Measurements from ENCODE around the gene PIK3CD. TPM values are rescaled to one million over a fixed set of nuclear protein-coding genes. Genes with fewer than 3 reads are reported as not detected.

Gene PIK3CD
- polyA plus RNA-seq, 1 donor from 2014 or later: 4.2 TPM

GRCh38 chr1:9655836-9656235 lies 4.3 kb downstream of the PIK3CD start:
- TF ChIP-seq EZH2 (IDR thresholded peaks at IDR 0.05; ENCODE audit: borderline replicate concordance, insufficient read depth, low read length, poor library complexity, severe bottlenecking): no peak
- TF ChIP-seq, protein P1, sequence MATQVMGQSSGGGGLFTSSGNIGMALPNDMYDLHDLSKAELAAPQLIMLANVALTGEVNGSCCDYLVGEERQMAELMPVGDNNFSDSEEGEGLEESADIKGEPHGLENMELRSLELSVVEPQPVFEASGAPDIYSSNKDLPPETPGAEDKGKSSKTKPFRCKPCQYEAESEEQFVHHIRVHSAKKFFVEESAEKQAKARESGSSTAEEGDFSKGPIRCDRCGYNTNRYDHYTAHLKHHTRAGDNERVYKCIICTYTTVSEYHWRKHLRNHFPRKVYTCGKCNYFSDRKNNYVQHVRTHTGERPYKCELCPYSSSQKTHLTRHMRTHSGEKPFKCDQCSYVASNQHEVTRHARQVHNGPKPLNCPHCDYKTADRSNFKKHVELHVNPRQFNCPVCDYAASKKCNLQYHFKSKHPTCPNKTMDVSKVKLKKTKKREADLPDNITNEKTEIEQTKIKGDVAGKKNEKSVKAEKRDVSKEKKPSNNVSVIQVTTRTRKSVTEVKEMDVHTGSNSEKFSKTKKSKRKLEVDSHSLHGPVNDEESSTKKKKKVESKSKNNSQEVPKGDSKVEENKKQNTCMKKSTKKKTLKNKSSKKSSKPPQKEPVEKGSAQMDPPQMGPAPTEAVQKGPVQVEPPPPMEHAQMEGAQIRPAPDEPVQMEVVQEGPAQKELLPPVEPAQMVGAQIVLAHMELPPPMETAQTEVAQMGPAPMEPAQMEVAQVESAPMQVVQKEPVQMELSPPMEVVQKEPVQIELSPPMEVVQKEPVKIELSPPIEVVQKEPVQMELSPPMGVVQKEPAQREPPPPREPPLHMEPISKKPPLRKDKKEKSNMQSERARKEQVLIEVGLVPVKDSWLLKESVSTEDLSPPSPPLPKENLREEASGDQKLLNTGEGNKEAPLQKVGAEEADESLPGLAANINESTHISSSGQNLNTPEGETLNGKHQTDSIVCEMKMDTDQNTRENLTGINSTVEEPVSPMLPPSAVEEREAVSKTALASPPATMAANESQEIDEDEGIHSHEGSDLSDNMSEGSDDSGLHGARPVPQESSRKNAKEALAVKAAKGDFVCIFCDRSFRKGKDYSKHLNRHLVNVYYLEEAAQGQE (IDR thresholded peaks at IDR 0.05; ENCODE audit: borderline replicate concordance): no peak
- TF ChIP-seq MXI1 (conservative IDR thresholded peaks at IDR 0.05; ENCODE audit: poor library complexity, severe bottlenecking): no peak
- TF ChIP-seq EP300 (conservative IDR thresholded peaks at IDR 0.05; ENCODE audit: poor library complexity, severe bottlenecking): no peak
- no peak for TF ChIP-seq SMC3 (conservative IDR thresholded peaks at IDR 0.05; ENCODE audit: poor library complexity)
- TF ChIP-seq POLR2AphosphoS5 (IDR thresholded peaks at IDR 0.05): no peak
- Histone ChIP-seq H3K27me3 (ENCODE audit: insufficient read depth, low read depth, low read length) (peaks cover 27% of the 10 kb centered on the region), H3K79me2 (replicated peaks; ENCODE audit: insufficient read depth, low read length) (no peaks in the 10 kb centered on the region), H3K27ac (ENCODE audit: low read length) (no peak overlapping the region), H3K9me2 (ENCODE audit: insufficient read depth, low read length) (no peaks in the 10 kb centered on the region), H3K4me3 (ENCODE audit: low read length) (no peak overlapping the region), H2AFZ (ENCODE audit: low read depth, low read length) (no peak overlapping the region), H3F3A (ENCODE audit: insufficient read depth, low read length, poor library complexity, severe bottlenecking) (peaks cover 3% of the 10 kb centered on the region), H3K9me3 (ENCODE audit: low read length) (no peaks in the 10 kb centered on the region), H4K20me1 (ENCODE audit: insufficient read depth) (no peaks in the 10 kb centered on the region), H3K9ac (ENCODE audit: low read length) (no peak overlapping the region), H3K4me2 (ENCODE audit: low read length) (no peak overlapping the region), H3K36me3 (ENCODE audit: insufficient read depth, low read length) (no peaks in the 10 kb centered on the region)

DNA sequence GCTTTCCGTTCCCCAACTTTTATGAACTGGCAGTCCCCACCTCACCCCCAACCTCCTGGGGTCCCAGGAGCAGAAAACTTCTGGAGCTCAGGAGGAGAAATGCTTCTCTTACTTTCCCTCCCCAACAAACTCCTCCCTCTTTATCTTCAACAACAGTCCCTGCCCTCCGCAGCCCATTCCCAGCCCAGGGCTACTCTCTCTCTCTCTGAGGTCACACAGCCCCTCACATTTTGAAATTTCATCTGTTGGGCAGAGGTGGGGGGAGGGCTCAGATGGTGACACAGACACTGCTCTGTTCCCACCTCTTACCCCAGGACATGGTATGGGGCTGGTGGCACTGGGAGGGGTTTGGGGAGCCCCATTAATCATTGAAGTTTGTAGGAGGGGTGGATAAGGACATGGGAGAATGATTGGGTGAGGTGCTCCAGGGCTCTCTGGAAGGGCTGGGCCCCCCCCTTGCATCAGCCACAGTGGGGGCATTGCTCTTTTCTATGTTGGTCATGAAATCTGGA lies 6.0 kb downstream of the PIK3CD start:
- Histone ChIP-seq H3K9me3 (ENCODE audit: low read length) (no peaks in the 10 kb centered on the region), H3F3A (ENCODE audit: insufficient read depth, low read length, poor library complexity, severe bottlenecking) (no peaks in the 10 kb centered on the region), H3K4me3 (ENCODE audit: low read length) (no peak overlapping the region), H3K36me3 (ENCODE audit: insufficient read depth, low read length) (no peaks in the 10 kb centered on the region), H2AFZ (ENCODE audit: low read depth, low read length) (no peak overlapping the region), H3K79me2 (replicated peaks; ENCODE audit: insufficient read depth, low read length) (no peaks in the 10 kb centered on the region), H3K27me3 (ENCODE audit: insufficient read depth, low read depth, low read length) (peaks cover 20% of the 10 kb centered on the region), H3K4me2 (ENCODE audit: low read length) (no peak overlapping the region), H3K27ac (ENCODE audit: low read length) (no peak overlapping the region), H3K9ac (ENCODE audit: low read length) (no peak overlapping the region), H3K9me2 (ENCODE audit: insufficient read depth, low read length) (no peaks in the 10 kb centered on the region), H4K20me1 (ENCODE audit: insufficient read depth) (no peaks in the 10 kb centered on the region)
- TF ChIP-seq MXI1 (conservative IDR thresholded peaks at IDR 0.05; ENCODE audit: poor library complexity, severe bottlenecking) (no peak), RAD21 (conservative IDR thresholded peaks at IDR 0.05) (no peak)
- TF ChIP-seq, protein P2, sequence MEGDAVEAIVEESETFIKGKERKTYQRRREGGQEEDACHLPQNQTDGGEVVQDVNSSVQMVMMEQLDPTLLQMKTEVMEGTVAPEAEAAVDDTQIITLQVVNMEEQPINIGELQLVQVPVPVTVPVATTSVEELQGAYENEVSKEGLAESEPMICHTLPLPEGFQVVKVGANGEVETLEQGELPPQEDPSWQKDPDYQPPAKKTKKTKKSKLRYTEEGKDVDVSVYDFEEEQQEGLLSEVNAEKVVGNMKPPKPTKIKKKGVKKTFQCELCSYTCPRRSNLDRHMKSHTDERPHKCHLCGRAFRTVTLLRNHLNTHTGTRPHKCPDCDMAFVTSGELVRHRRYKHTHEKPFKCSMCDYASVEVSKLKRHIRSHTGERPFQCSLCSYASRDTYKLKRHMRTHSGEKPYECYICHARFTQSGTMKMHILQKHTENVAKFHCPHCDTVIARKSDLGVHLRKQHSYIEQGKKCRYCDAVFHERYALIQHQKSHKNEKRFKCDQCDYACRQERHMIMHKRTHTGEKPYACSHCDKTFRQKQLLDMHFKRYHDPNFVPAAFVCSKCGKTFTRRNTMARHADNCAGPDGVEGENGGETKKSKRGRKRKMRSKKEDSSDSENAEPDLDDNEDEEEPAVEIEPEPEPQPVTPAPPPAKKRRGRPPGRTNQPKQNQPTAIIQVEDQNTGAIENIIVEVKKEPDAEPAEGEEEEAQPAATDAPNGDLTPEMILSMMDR (IDR thresholded peaks at IDR 0.05; ENCODE audit: poor library complexity, severe bottlenecking): no peak

GRCh38 chr1:9658199-9658598 lies 6.7 kb downstream of the PIK3CD start:
- TF ChIP-seq, protein P1 (IDR thresholded peaks at IDR 0.05; ENCODE audit: borderline replicate concordance): no peak
- TF ChIP-seq SMC3 (conservative IDR thresholded peaks at IDR 0.05; ENCODE audit: poor library complexity): no peak
- no peak for TF ChIP-seq MXI1 (conservative IDR thresholded peaks at IDR 0.05; ENCODE audit: poor library complexity, severe bottlenecking)
- no peak for TF ChIP-seq RAD21 (conservative IDR thresholded peaks at IDR 0.05)
- no peak for TF ChIP-seq EZH2 (IDR thresholded peaks at IDR 0.05; ENCODE audit: borderline replicate concordance, insufficient read depth, low read length, poor library complexity, severe bottlenecking)
- TF ChIP-seq, protein P2 (IDR thresholded peaks at IDR 0.05; ENCODE audit: poor library complexity, severe bottlenecking): no peak
- TF ChIP-seq POLR2AphosphoS5 (IDR thresholded peaks at IDR 0.05): no peak
- TF ChIP-seq TAF1 (IDR thresholded peaks at IDR 0.05; ENCODE audit: low read depth): no peak
- no peak for TF ChIP-seq EP300 (conservative IDR thresholded peaks at IDR 0.05; ENCODE audit: poor library complexity, severe bottlenecking)
- H3K79me2 ChIP-seq (replicated peaks; ENCODE audit: insufficient read depth, low read length): no peaks in the 10 kb centered on the region
- no peaks in the 10 kb centered on the region for H4K20me1 ChIP-seq (ENCODE audit: insufficient read depth)
- no peaks in the 10 kb centered on the region for H3K9me2 ChIP-seq (ENCODE audit: insufficient read depth, low read length)
- H3K27me3 ChIP-seq (ENCODE audit: insufficient read depth, low read depth, low read length): peaks cover 14% of the 10 kb centered on the region
- no peaks in the 10 kb centered on the region for H3K9me3 ChIP-seq (ENCODE audit: low read length)
- no peak overlapping the region for H3K9ac ChIP-seq (ENCODE audit: low read length)
- H3F3A ChIP-seq (ENCODE audit: insufficient read depth, low read length, poor library complexity, severe bottlenecking): no peaks in the 10 kb centered on the region
- H3K27ac ChIP-seq (ENCODE audit: low read length): no peak overlapping the region
- H3K4me2 ChIP-seq (ENCODE audit: low read length): no peak overlapping the region
- H2AFZ ChIP-seq (ENCODE audit: low read depth, low read length): no peak overlapping the region
- H3K36me3 ChIP-seq (ENCODE audit: insufficient read depth, low read length): no peaks in the 10 kb centered on the region
- no peak overlapping the region for H3K4me3 ChIP-seq (ENCODE audit: low read length)
